ENCODE measurements around the gene RAB8A. TPM values are rescaled to one million over a fixed set of nuclear protein-coding genes. Genes with fewer than 3 reads are reported as not detected.
A peak's percentile ranks its signal among the peaks of the same experiment; 100 is the strongest.

The RAB8A gene
- total and polyA plus RNA-seq, 4 experiments from 2014 or later, result 83.9 to 96.8 (median 86.2) TPM

DNA sequence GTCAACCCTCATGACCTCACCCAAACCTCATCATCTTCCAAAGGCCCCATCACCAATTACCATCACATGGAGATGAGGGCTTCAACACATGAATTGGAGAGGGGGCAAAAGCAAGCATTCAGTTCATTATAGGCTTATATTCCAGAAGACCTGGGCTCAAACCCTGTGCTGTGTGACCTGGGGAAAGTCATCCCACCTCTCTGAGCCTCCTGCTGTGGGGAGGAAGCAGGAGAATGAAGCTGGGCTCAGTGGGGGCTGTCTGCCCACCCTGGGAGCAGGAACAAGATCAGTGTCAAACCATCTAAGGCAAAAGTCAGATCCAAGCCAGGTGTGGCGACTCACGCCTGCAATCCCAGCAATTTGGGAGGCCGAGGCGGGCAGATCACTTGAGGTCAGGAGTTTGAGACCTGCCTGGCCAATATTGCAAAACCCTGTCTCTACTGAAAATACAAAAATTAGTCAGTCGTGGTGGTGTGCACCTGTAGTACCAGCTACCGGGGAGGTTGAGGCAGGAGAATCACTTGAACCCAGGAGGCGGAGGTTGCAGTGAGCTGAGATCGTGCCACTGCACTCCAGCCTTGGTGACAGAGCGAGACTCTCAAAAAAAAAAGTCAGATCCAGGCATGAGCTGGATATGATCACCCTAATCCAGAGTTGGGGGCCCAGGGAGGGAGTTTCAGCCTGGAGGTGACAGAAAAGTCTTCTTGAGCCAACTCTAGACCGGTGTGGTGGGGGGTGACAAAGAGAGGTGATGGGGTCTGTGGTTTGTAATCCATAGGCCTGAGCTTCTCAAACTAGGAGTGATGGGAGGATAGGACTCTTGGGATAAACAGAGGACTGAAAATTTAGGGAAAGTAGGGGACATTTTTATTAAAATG is 37.0 kb upstream of the RAB8A start:
- H3K36me3 ChIP-seq (ENCODE audit: insufficient read depth, low read length), result no peaks in the 10 kb centered on the region
- intact Hi-C loops (cut with micrococcal nuclease), result loop anchor here (5.0 kb wide), 2 partner anchors 237 to 253 kb away; no protein-coding TSS in a partner anchor
- H3K4me1 ChIP-seq (ENCODE audit: insufficient read depth, low read length), result peaks cover 78% of the 10 kb centered on the region
- H3K9me3 ChIP-seq (ENCODE audit: control insufficient read depth in 1 of 2, low read length in 2 of 2), result no peaks in the 10 kb centered on the region
- peak in 1 of 5 donors; percentile 15 for DNase-seq
- peak overlapping the region; percentile 83 to 92 (median 90) for H3K4me3 Mint-ChIP-seq
- H3K27me3 Mint-ChIP-seq, result no peaks in the 10 kb centered on the region
- no peak overlapping the region for H3K4me3 ChIP-seq (ENCODE audit: low read length in 2 of 2)
- H3K4me1 Mint-ChIP-seq, result peaks cover 36 to 68% (median 51%) of the 10 kb centered on the region in 4 donors
- H3K27me3 ChIP-seq (ENCODE audit: insufficient read depth, low read length), result no peaks in the 10 kb centered on the region
- peak overlapping the region; percentile 91 for H3K27ac ChIP-seq (ENCODE audit: low read depth, low read length)
- peaks cover 6 to 18% of the 10 kb centered on the region in 2 donors for H3K36me3 Mint-ChIP-seq
- CTCF ChIA-PET (ENCODE audit: partially characterized antibody), result interaction anchor here (0.6 to 9.6 kb wide), 11 partner anchors 8 to 44 kb away, joined by 3 to 145 read pairs (median 4); no protein-coding TSS in a partner anchor
- peaks cover 0 to 4% (median 0%) of the 10 kb centered on the region in 8 donors for H3K9me3 Mint-ChIP-seq
- POLR2A ChIA-PET (ENCODE audit: partially characterized antibody), result interaction anchor here (1.0 to 5.5 kb wide), 11 partner anchors 9 to 611 kb away, joined by 3 to 192 read pairs (median 6); partner anchors contain the start of genes FAM32A, HSH2D, KLF2 and RAB8A
- H3K27ac Mint-ChIP-seq, result peak overlapping the region in 6 of 7 donors; percentile 91 to 98 (median 95)

DNA sequence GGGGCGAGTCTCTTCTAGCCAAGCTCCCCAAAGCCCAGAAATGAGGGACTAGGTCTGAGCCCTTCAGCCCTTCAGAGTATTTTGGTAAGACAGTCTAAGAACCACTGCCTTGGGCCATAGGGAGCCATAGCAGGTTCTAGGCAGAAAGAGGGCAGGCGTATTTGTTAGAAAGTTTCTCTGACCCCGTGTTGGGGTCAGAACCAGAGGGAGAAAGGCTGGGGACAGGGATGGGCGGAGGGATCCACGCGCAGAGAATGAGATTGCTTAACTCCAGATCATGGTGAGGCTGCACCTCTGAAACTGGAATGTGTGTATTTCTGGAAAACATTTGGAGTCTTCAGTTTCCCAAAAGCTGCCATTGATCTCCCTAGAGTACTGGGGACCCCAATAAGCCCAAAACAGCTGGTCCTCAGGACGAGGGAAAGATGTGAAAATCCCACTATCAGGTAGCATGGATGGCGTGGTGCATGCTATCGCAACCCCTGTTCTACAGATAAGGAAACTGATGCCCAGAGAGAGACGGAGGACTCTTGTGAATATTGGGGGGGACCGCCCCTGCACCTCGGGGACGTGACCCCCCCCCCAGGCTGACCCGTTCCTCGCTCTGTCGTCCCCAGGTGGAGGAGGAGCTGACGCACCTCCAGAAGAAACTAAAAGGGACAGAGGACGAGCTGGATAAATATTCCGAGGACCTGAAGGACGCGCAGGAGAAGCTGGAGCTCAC is 36.1 kb upstream of the RAB8A start:
- intact Hi-C loops (cut with micrococcal nuclease), result loop anchor here (5.0 kb wide), 2 partner anchors 238 to 252 kb away; no protein-coding TSS in a partner anchor
- H3K4me1 Mint-ChIP-seq, result peaks cover 40 to 76% (median 56%) of the 10 kb centered on the region in 4 donors
- Histone ChIP-seq H3K27me3 (ENCODE audit: insufficient read depth, low read length) (no peaks in the 10 kb centered on the region), H3K4me1 (ENCODE audit: insufficient read depth, low read length) (peaks cover 78% of the 10 kb centered on the region), H3K36me3 (ENCODE audit: insufficient read depth, low read length) (peaks cover under 1% of the 10 kb centered on the region), H3K4me3 (ENCODE audit: low read length in 2 of 2) (peak overlapping the region; percentile 28 to 85), H3K27ac (ENCODE audit: low read depth, low read length) (peak overlapping the region; percentile 91), H3K9me3 (ENCODE audit: control insufficient read depth in 1 of 2, low read length in 2 of 2) (no peaks in the 10 kb centered on the region)
- peaks cover 6 to 25% of the 10 kb centered on the region in 2 donors for H3K36me3 Mint-ChIP-seq
- H3K9me3 Mint-ChIP-seq, result peaks cover 0 to 4% (median 0%) of the 10 kb centered on the region in 8 donors
- ChIA-PET CTCF (ENCODE audit: partially characterized antibody) (interaction anchor here (1.1 to 9.6 kb wide), 7 partner anchors 9 to 110 kb away, joined by 3 to 145 read pairs (median 4); partner anchors contain the start of gene FAM32A), POLR2A (ENCODE audit: partially characterized antibody) (interaction anchor here (0.7 to 5.5 kb wide), 11 partner anchors 8 to 612 kb away, joined by 3 to 71 read pairs (median 4); partner anchors contain the start of genes FAM32A, HSH2D, KLF2 and RAB8A)
- DNase-seq, result peak in 1 of 5 donors; percentile 34
- H3K4me3 Mint-ChIP-seq, result peak overlapping the region; percentile 83 to 92 (median 90)
- peak overlapping the region in 6 of 7 donors; percentile 91 to 97 (median 94) for H3K27ac Mint-ChIP-seq
- no peaks in the 10 kb centered on the region for H3K27me3 Mint-ChIP-seq

DNA sequence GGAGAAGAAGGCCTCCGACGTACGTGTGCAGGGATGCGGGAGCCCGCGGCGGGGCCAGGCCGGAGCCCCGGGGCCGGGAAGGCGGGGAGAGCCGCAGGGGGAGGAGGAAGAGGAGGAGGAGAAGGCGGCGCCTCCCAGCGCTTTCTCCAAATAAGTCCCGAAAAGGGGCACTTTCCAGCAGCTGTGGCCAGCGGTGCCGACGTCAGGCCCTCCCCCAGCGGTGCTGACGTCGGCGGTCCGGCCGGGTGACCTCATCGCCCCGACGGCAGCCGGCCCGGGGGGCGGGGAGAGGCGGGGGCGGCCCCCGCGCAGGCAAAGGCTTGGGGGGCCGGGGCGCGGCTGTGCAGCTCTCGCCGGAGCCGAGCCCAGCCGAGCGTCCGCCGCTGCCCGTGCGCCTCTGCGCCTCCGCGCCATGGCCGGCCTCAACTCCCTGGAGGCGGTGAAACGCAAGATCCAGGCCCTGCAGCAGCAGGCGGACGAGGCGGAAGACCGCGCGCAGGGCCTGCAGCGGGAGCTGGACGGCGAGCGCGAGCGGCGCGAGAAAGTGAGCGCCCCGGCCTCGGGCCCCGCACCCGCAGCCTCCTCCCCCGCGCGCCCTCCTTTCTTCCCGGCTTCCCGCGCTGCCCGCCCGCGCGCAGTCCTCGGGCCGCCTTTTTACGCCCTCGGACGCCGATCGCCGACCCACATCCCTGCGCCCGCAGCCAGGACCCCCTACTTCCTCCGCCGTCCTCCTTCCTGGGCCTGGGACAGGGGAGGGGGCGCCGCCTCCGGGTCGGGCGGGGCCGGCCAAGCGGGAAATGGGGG is 35.3 kb upstream of the RAB8A start, which contains the start of gene TPM4:
Gene TPM4 (plus strand): TSS at position 342 of the 804 bp plus-strand sequence. CDS start 71 bp downstream, at position 413.
- H3K27me3 Mint-ChIP-seq, result no peaks in the 10 kb centered on the region

DNA sequence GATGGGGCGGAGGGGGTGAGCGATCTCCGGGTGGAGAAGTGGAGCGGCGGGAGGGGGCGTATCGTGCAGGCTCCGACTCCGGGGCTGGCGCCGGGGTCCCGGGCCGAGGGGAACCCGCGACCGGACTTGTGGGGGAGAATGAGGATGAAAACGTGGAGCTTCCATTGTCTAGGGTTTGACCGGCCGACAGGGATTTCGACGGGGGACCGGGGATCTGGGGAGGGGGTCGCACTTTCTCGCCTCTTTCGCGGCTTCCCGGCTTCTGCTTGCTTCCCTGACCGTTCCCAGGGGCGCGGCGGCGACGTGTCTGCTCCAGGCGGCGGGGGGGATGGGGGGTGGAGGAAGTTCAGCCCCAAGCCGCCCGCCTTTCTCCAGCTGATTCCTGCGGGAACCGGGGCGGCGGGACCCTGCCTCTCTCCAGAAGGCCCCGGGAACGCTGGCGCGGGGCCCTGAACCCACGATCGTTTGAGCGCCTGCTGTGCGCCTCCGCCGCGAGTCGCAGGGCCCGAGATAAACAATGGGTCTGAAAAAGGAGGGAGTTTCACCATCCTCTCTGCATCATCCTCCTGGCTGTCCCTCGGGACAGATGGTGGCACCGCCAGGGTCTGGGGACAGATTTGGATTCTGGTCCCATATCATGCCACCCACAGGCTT is 34.6 kb upstream of the RAB8A start:
- peaks cover 78% of the 10 kb centered on the region for H3K4me1 ChIP-seq (ENCODE audit: insufficient read depth, low read length)
- H3K4me3 ChIP-seq (ENCODE audit: low read length in 2 of 2), result peak overlapping the region; percentile 55 to 85
- Mint-ChIP-seq H3K27me3 (no peaks in the 10 kb centered on the region), H3K4me1 (peaks cover 41 to 87% (median 62%) of the 10 kb centered on the region in 4 donors), H3K36me3 (peaks cover 18 to 38% of the 10 kb centered on the region in 2 donors), H3K9me3 (peaks cover 0 to 4% (median 0%) of the 10 kb centered on the region in 8 donors), H3K27ac (peak overlapping the region; percentile 91 to 100 (median 99)), H3K4me3 (peak overlapping the region; percentile 81 to 92 (median 89))
- peak overlapping the region; percentile 91 for H3K27ac ChIP-seq (ENCODE audit: low read depth, low read length)
- ChIA-PET POLR2A (ENCODE audit: partially characterized antibody) (interaction anchor here (0.9 to 5.5 kb wide), 13 partner anchors 9 to 294 kb away, joined by 3 to 71 read pairs (median 5); partner anchors contain the start of genes FAM32A, HSH2D, KLF2 and RAB8A), CTCF (ENCODE audit: partially characterized antibody) (interaction anchor here (0.9 to 9.6 kb wide), 9 partner anchors 9 to 108 kb away, joined by 3 to 145 read pairs (median 6); partner anchors contain the start of genes FAM32A and RAB8A)
- no peaks in the 10 kb centered on the region for H3K27me3 ChIP-seq (ENCODE audit: insufficient read depth, low read length)
- H3K9me3 ChIP-seq (ENCODE audit: control insufficient read depth in 1 of 2, low read length in 2 of 2), result no peaks in the 10 kb centered on the region
- intact Hi-C loops (cut with micrococcal nuclease), result loop anchor here (5.0 kb wide), 2 partner anchors 240 to 250 kb away; no protein-coding TSS in a partner anchor
- peaks cover 14% of the 10 kb centered on the region for H3K36me3 ChIP-seq (ENCODE audit: insufficient read depth, low read length)
- peak in 1 of 5 donors; percentile 44 for DNase-seq

More for the DNA sequence above, 35.3 kb upstream of the RAB8A start, which contains the start of gene TPM4:
- Histone ChIP-seq H3K27me3 (ENCODE audit: insufficient read depth, low read length) (no peaks in the 10 kb centered on the region), H3K4me1 (ENCODE audit: insufficient read depth, low read length) (peaks cover 78% of the 10 kb centered on the region), H3K36me3 (ENCODE audit: insufficient read depth, low read length) (peaks cover 7% of the 10 kb centered on the region), H3K27ac (ENCODE audit: low read depth, low read length) (peak within 1 kb of the TSS; percentile 91), H3K4me3 (ENCODE audit: low read length in 2 of 2) (peak within 1 kb of the TSS; percentile 55 to 85), H3K9me3 (ENCODE audit: control insufficient read depth in 1 of 2, low read length in 2 of 2) (no peaks in the 10 kb centered on the region)
- intact Hi-C loops (cut with micrococcal nuclease), result loop anchor here (5.0 kb wide), 2 partner anchors 239 to 251 kb away; no protein-coding TSS in a partner anchor
- Mint-ChIP-seq H3K4me3 (peak within 1 kb of the TSS; percentile 83 to 92 (median 91)), H3K4me1 (peaks cover 42 to 83% (median 59%) of the 10 kb centered on the region in 4 donors), H3K9me3 (peaks cover 0 to 4% (median 0%) of the 10 kb centered on the region in 8 donors), H3K36me3 (peaks cover 11 to 31% of the 10 kb centered on the region in 2 donors), H3K27ac (peak within 1 kb of the TSS; percentile 91 to 100 (median 99))
- ChIA-PET POLR2A (ENCODE audit: partially characterized antibody) (interaction anchor here (0.7 to 5.5 kb wide), 14 partner anchors 7 to 613 kb away, joined by 3 to 71 read pairs (median 4); partner anchors contain the start of genes FAM32A, HSH2D, KLF2 and RAB8A), CTCF (ENCODE audit: partially characterized antibody) (interaction anchor here (1.1 to 9.6 kb wide), 4 partner anchors 9 to 109 kb away, joined by 3 to 145 read pairs (median 5); partner anchors contain the start of gene FAM32A)
- DNase-seq, result peak; percentile 74 to 89 (median 76)

DNA sequence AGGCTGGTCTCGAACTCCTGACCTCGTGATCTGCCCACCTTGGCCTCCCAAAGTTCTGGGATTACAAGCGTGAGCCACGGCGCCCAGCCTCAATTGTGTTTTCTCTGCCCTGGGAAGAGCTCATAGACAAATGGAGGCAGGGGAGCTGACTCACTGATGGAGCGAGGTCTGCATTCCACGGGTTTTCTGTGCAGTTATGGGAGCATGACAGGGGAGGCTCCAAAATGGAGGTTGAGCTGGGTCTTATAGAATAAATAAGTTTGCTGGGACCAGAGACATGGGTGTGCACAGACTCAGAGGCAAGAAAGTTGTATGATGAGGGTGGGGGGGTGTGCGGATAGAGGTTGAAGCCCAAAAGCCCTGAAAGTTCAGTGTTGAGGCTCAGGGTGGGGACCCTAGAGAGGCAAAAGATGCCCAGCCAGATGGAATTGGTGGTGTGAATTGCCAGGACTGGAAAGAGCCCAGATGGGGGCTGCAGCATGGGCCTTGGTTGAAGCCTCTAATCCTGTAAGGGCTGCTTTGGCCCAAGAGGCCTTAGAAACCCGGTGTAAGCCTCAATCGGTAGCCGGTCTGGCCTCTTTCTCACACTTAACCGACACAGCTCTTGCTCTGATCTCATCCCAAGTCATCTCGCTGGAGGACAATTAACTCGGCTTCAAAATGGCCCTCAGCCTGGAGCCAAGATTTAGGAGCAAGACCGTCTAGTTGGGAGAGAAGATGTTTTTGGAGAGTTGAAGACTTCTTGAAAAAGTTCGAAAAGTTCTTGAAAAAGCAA is 33.5 kb upstream of the RAB8A start:
- H3K9me3 Mint-ChIP-seq, result peaks cover 0 to 4% (median 0%) of the 10 kb centered on the region in 8 donors
- CTCF ChIA-PET (ENCODE audit: partially characterized antibody), result interaction anchor here (0.6 to 9.6 kb wide), 11 partner anchors 7 to 65 kb away, joined by 3 to 145 read pairs (median 4); partner anchors contain the start of genes HSH2D and RAB8A
- DNase-seq, result peak in 3 of 5 donors; percentile 27 to 52 (median 28)
- POLR2A ChIA-PET (ENCODE audit: partially characterized antibody), result interaction anchor here (0.9 to 10.9 kb wide), 17 partner anchors 6 to 293 kb away, joined by 3 to 192 read pairs (median 5); partner anchors contain the start of genes KLF2 and RAB8A
- H3K27me3 Mint-ChIP-seq, result no peaks in the 10 kb centered on the region
- peaks cover 26 to 49% of the 10 kb centered on the region in 2 donors for H3K36me3 Mint-ChIP-seq
- H3K27ac Mint-ChIP-seq, result peak overlapping the region; percentile 91 to 100 (median 99)
- H3K4me3 ChIP-seq (ENCODE audit: low read length in 2 of 2), result peak overlapping the region; percentile 19 to 85
- H3K4me1 ChIP-seq (ENCODE audit: insufficient read depth, low read length), result peaks cover 78% of the 10 kb centered on the region
- peak overlapping the region; percentile 81 to 92 (median 89) for H3K4me3 Mint-ChIP-seq
- H3K4me1 Mint-ChIP-seq, result peaks cover 41 to 85% (median 62%) of the 10 kb centered on the region in 4 donors
- no peaks in the 10 kb centered on the region for H3K27me3 ChIP-seq (ENCODE audit: insufficient read depth, low read length)
- no peaks in the 10 kb centered on the region for H3K9me3 ChIP-seq (ENCODE audit: control insufficient read depth in 1 of 2, low read length in 2 of 2)
- H3K27ac ChIP-seq (ENCODE audit: low read depth, low read length), result peak overlapping the region; percentile 91
- intact Hi-C loops (cut with micrococcal nuclease), result loop anchor here (1.0 to 5.0 kb wide), 5 partner anchors 8 to 249 kb away; partner anchors contain the start of gene RAB8A
- H3K36me3 ChIP-seq (ENCODE audit: insufficient read depth, low read length), result peaks cover 25% of the 10 kb centered on the region
